Panc1 (cell line): Measurements from ENCODE around the gene APRT.

Experiments
- CTCF ChIP-seq: fragments of 450-650 bp; IDR thresholded peaks from 2 replicates; pipeline ENCODE4 v1.5.1; 2017; ENCODE audit warnings: mild to moderate bottlenecking
- REST ChIP-seq, 2 experiments: IDR thresholded peaks; 2 replicates each; pipeline ENCODE4 v1.6.1; 2011 to 2012; ENCODE audit warnings: low read depth in 2 of 2, control low read depth in 1 of 2, low read length in 1 of 2, mild to moderate bottlenecking in 1 of 2, moderate library complexity in 1 of 2; ENCODE audit not compliant: insufficient read depth in 1 of 2

DNA sequence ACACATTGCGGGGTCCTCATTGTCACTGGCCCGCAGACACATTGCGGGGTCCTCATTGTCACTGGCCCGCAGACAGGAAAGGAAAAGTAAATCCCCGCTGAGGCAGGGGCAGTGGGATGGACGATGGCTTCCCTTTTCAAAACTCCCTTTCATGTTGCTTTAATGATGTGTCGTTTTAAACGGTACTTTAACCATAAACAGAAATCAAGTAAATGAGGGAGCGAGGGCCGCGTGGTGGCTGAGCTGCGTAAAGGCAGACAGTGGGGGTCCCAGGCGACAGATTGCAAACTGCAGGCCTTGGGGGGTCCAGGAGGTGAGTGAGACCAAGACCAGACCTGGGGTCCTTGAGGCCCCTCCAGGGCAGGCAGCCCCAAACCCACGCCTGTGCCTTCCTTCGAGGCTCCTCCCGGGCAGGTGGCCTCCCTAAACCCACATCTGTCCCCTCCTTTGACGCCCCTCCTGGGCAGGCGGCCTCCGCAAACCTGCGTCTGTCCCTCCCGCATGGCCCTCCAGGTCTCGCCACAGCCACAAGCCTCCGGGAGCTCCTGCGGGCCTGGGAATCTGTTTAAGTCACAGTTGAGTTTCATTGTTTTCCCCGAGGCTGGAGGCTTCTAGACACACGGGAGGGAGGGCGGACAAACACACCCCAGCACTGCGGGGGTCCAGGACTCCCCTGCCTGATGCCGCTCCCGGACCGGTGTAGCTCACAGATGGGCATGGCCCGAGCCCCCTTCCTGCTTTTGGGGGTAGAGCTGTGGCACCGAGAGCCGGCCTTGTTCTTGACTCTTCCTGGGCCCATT is 34.1 kb downstream of the APRT start:
- no peak for TF ChIP-seq REST (IDR thresholded peaks at IDR 0.05; ENCODE audit: insufficient read depth in 1 of 2, low read depth in 2 of 2, low read length in 1 of 2)
- TF ChIP-seq CTCF = no peak
